ENCODE measurements around the gene HTR5A. TPM values are rescaled to one million over a fixed set of nuclear protein-coding genes. Genes with fewer than 3 reads are reported as not detected.

Gene HTR5A
- total RNA-seq, 1 donor from 2014 or later = not detected

GRCh38 chr7:155066417-155066950 is 3.6 kb upstream of the HTR5A start:
- no peak for ATAC-seq
- no peak overlapping the region for H3K4me3 ChIP-seq
- H3K27me3 ChIP-seq (ENCODE audit: low read depth) = peaks cover 6% of the 10 kb centered on the region
- no peaks in the 10 kb centered on the region for H3K36me3 ChIP-seq
- no peaks in the 10 kb centered on the region for H3K9me3 ChIP-seq
- no peaks in the 10 kb centered on the region for H3K4me1 ChIP-seq
- no peak overlapping the region for H3K27ac ChIP-seq
- DNase-seq = no peak
- no peak for TF ChIP-seq CTCF (IDR thresholded peaks at IDR 0.05)
- intact Hi-C loops (cut with DNase I) = no loop called here

DNA sequence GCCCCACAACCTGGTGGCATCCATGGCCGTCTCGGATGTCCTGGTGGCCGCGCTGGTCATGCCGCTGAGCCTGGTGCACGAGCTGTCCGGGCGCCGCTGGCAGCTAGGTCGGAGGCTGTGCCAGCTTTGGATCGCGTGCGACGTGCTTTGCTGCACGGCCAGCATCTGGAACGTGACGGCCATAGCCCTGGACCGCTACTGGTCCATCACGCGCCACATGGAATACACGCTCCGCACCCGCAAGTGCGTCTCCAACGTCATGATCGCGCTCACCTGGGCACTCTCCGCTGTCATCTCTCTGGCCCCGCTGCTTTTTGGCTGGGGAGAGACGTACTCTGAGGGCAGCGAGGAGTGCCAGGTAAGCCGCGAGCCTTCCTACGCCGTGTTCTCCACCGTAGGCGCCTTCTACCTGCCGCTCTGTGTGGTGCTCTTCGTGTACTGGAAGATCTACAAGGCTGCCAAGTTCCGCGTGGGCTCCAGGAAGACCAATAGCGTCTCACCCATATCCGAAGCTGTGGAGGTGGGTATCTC is 1.1 kb downstream of the HTR5A start:
- Histone ChIP-seq H3K27ac (no peak overlapping the region), H3K27me3 (ENCODE audit: low read depth) (peaks cover 26% of the 10 kb centered on the region), H3K36me3 (no peaks in the 10 kb centered on the region), H3K4me1 (no peaks in the 10 kb centered on the region), H3K4me3 (no peak overlapping the region), H3K9me3 (no peaks in the 10 kb centered on the region)
- no peak for TF ChIP-seq CTCF (IDR thresholded peaks at IDR 0.05)
- ATAC-seq (no peak), DNase-seq (no peak)
- intact Hi-C loops (cut with DNase I) = no loop called here

GRCh38 chr7:155071916-155072571 is 1.9 kb downstream of the HTR5A start:
- no peak for ATAC-seq
- intact Hi-C loops (cut with DNase I) = no loop called here
- Histone ChIP-seq H3K27ac (no peak overlapping the region), H3K9me3 (no peaks in the 10 kb centered on the region), H3K36me3 (no peaks in the 10 kb centered on the region), H3K4me3 (no peak overlapping the region), H3K4me1 (no peaks in the 10 kb centered on the region), H3K27me3 (ENCODE audit: low read depth) (peaks cover 26% of the 10 kb centered on the region)
- TF ChIP-seq CTCF (IDR thresholded peaks at IDR 0.05) = no peak
- no peak for DNase-seq

DNA sequence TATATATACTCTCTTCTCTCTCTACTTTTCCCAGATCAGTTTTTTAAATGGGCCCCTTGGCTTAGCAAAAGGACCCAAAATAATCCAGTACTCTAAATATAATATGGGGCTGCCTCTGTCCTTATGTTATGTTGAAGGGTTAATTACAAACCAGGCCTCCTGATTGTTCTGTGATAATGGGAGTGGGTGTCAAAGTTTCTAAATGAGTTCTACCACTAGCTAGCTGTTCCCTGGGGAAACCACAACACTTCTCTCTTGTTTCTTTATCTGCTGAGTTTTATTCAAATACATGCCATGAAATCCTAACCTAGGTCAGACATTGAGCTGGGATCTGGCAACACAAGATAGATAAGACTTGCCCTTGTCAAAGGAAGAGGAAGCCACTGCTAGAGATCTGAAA is 3.8 kb downstream of the HTR5A start:
- ATAC-seq = no peak
- no peak for DNase-seq
- intact Hi-C loops (cut with DNase I) = no loop called here
- H3K36me3 ChIP-seq = no peaks in the 10 kb centered on the region
- no peak overlapping the region for H3K27ac ChIP-seq
- H3K4me3 ChIP-seq = no peak overlapping the region
- peaks cover 26% of the 10 kb centered on the region for H3K27me3 ChIP-seq (ENCODE audit: low read depth)
- no peak for TF ChIP-seq CTCF (IDR thresholded peaks at IDR 0.05)
- H3K9me3 ChIP-seq = no peaks in the 10 kb centered on the region
- H3K4me1 ChIP-seq = no peaks in the 10 kb centered on the region

GRCh38 chr7:155084021-155084420 is 13.9 kb downstream of the HTR5A start:
- DNase-seq = no peak

More at GRCh38 chr7:155084021-155084420, 13.9 kb downstream of the HTR5A start:
- Histone ChIP-seq H3K9me3 (no peaks in the 10 kb centered on the region), H3K4me1 (no peaks in the 10 kb centered on the region), H3K27ac (no peak overlapping the region), H3K4me3 (no peak overlapping the region), H3K27me3 (ENCODE audit: low read depth) (peaks cover 16% of the 10 kb centered on the region), H3K36me3 (no peaks in the 10 kb centered on the region)
- ATAC-seq = no peak
- TF ChIP-seq CTCF (IDR thresholded peaks at IDR 0.05) = no peak
- intact Hi-C loops (cut with DNase I) = no loop called here
